Measurements from ENCODE around the gene DLX1.

Gene DLX1

DNA sequence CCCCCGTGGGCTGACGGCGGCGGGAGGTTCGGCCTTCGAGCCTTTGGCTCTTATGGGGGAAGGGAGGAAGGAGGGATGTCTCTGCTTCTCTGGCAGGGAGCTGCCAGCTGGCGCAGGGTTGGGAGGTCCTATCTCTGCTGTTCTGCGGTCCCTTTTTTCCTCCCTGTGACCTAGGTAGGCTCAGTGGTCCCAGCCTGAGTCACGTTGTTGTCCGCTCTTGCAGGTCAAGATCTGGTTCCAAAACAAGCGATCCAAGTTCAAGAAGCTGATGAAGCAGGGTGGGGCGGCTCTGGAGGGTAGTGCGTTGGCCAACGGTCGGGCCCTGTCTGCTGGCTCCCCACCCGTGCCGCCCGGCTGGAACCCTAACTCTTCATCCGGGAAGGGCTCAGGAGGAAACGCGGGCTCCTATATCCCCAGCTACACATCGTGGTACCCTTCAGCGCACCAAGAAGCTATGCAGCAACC, 2.5 kb downstream of the DLX1 start:
- DNase-seq = no peak

DNA sequence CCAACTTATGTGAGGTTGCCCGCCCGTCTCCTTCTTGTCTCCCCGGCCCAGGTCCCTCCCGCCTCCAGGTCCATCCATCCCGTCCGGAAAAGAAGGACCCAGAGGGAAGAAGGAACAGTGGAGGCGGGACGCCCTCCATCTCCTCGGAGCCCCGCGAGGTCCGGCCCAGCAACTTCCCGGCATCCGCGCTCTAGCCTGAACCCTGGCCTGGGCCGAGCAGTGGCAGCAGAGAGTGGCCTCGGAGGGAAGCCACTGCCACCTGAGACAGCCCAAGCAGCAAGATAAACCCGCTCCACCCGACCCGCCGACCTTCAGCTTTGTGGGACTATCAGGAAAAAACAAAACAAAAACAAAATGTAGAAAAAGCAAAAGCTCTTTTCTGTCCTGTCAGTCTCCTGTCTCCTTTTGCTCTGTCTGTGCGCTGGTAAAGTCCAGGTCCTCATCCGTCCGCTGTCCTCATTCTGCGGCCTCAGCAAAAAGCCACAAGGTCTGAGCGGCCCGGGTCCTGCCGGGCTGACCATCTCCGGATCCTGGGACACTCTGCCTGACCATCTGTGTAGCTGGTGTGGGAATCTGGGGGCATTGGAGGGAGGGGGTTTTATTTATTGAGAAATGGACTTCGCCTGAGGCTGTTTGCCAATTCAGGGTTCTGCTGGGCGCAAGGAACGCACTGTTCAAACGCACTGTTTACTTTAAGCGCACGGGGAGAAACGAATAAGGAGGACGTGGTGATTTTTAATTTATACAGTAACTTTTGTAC, 3.1 kb downstream of the DLX1 start:
- DNase-seq = no peak

DNA sequence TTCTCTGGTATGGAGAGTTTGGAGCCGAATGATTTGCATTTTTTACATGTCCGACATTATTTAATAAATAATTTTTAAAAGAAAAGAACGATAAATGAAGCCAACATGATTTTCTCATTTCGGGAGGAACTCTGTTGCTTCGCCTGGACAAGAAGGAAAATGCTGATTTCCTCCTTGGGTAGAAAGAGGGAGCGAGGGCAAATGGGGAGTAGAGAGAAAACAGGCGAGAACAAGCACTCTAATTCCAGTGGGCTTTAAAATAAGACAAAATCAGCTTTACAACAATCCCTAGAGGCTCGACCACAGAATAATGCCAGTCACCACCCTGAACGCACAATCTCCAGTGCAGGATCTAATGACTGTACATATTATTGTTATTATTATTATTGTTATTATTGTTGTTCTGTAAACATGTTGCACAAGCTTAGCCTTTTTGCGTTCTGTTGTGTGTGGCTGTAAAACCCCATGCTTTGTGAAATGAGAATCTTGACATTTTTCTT, 3.7 kb downstream of the DLX1 start:
- DNase-seq = no peak

DNA sequence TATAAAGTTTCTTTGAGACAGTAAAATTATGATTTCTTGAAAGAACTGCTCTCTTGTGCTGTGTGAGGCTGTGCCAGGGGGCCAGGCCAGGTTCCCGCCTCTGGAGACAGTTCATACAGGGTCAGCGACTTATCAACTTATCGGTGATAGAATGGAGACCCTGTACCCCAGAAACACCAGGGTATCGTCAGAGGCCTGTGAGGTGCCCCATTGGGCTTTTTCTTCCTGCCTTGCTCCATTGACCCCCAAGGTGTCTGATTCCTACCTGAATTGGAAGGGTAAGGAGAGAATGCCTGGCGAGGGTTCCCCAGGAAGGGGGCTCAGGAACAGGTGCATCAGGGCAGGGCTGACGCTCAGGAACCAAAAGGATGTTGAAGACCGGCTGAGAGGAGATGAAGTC, 4.3 kb downstream of the DLX1 start:
- no peak for DNase-seq

DNA sequence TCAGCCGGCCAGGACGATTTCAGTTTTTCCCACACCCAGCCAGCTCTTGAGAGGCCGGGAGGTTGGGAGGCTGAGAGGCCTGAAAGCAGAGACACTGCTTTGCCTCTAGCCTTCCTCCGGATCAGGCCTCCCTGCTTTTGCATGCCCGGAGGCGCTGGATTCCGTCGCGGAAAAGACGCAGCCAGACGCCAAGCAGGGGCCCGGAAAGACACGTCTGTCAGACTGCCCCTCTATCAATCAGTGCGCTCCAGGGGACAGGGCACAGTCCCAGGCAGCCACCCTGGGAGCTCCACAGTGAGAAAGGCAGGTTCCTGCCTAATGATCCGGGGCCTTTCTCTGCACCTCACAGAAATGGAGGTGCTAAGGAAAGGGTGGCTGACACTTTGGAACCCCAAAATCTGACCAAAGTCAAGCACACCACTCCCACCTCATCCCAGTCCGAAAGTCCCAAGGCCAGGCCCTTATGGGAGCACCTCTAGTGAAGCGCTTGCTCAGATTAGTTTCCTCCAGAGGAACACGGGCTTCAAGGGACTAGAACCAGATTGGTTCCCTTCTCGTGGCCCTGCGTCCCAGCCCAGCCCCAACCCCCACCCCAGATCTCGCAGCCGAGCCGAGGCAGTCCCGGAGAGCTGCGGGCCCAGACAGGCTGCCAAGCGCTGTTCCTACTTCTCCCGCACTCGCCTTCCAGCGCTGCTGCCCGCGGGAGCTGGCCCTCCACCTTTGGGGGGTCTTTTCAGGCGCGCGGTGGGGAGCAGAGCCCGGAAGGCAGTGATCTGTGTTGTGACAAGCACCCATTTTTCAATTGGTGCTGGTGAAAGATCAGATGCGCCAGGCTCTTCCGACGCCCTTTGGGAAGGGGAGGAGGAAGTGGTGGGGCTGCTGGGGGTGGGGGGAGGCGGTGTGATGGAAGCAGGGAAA, 5.0 kb downstream of the DLX1 start:
- DNase-seq = no peak

DNA sequence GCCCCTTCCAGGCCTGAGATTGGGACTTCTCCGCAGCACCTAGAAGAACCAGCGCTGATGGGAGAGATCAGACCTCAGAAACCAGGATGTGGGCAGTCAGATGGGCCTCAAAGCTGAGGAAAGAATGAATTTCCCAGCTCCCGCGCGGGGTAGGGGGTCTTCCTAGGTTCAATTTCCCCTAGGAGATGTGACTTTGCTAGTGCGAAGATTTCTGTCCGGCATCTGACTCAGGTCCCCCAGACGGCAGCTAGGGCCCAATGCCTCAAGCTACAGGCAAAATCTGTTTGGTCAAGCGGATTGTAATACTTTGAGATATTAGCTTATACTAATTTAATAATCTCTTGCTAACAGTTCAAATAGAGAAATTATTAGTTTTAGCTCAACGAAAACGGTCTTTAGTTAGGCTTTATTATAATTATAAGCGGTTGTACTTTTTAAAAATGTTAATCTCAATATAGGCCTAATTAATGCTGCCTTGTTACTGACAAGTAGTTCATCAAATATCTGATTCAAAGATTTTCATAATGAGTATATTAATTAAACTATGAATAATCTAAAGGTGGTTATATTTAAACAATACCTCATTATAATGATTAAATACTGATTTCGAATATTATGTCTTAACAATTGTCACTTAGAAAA, 5.8 kb downstream of the DLX1 start:
- no peak for DNase-seq

DNA sequence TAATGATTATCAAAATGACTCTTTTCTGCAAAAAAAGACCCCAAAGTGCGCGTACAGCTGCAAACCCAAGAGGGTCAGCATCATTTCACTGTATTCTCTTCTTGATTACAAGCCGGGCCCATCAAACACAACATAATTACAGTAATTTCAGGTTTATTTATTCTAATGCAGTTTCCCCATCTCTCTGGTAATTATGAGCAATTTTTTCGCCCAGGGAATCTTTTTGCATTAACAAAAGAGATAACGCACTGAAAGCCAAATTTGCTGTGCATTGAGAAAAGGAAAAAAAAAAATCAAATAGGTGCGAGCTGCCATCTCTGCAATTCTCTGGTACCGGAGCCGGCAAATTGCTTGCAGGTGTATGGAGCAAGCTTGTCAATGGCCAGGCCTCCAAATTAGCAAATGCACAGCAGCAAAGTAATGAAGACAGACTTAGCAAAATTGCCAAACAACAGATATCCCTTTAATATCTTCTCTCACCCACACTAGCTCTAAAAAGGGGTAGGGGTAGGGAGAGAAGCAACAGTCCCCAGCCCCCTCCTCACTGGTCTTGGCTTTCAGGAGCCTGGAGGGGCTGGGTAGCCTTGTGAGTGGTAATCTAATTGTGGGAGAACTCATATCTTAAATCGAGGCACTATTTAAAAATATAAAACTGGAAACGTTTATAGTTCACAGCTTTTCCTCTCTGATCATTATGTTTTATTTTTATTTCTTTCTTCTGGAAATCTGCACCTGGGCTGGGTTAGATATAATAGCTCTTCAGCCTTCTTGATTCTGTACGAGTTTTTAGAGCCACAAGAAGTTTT, 6.7 kb downstream of the DLX1 start:
- DNase-seq = no peak

DNA sequence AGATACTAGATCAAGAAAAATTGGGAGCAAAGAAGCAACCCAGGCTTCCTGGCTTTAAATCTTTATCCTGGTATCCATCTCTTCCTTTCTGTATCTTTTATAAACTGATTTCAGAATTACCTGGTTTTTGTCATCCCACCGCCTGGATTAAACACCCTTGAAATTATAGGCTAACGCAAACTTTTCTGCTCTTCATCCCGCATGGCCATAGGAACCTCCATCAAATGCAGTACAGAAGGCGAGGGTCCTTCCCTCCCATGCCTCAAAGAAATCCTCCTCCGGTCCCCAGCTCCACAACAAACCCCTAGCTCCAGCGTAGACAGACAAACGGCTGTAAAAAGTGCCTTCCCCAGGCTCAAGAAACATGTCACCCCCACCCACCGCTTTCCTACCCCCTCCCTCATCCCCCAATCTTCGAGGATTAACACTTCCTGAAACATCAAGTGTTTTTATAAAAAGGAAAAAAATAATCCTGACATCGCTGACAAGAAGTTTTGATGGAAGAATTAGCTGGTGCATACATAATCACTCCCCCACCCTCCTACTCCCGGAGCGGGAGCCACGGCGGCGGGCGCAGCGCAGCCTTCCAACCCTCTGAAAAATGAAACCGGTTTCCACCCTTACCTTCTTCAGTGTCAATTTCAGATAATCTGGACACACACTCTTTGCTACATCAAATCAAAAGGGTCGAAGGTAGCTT, 7.6 kb downstream of the DLX1 start:
- DNase-seq = no peak

DNA sequence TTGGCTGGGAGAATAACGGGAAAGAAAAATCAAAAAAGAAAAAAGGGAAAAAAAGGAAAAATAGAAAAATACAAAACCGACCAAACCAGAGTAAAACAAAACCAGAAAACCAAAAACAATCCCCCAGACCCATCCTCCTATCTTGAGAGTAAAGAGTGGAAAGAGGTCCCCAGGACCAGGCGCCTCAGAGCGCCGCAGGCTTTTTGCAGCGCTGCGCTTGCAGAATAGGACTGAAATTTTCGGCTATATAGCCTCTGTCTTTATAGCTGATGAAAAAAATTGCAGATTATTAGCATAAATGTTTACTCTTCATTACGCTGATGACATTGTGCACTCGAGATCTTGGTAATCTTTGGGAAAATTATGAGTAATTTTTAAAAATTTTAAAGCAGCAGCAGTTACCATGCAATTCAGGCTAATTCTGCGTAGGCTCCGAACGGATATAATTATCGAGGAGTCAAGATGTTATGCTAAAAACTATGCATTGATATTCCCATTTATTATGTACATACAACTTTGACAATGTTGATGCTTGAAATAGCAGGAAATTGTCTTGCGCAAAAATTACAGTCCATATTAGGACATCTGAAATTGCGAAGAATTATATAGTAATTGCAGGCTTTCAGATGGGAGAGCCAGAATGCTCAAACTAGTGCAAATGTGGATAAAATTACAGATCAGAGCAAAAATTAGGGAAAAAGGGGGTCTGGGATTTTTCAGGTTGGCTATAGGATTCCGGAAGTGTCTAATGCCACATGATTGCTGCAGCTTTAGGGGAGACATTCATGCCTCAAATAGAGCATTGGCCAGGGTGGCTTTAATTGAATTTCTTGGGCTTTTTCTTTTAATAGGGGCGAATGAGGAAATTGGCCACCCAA, 8.3 kb downstream of the DLX1 start:
- DNase-seq = no peak

DNA sequence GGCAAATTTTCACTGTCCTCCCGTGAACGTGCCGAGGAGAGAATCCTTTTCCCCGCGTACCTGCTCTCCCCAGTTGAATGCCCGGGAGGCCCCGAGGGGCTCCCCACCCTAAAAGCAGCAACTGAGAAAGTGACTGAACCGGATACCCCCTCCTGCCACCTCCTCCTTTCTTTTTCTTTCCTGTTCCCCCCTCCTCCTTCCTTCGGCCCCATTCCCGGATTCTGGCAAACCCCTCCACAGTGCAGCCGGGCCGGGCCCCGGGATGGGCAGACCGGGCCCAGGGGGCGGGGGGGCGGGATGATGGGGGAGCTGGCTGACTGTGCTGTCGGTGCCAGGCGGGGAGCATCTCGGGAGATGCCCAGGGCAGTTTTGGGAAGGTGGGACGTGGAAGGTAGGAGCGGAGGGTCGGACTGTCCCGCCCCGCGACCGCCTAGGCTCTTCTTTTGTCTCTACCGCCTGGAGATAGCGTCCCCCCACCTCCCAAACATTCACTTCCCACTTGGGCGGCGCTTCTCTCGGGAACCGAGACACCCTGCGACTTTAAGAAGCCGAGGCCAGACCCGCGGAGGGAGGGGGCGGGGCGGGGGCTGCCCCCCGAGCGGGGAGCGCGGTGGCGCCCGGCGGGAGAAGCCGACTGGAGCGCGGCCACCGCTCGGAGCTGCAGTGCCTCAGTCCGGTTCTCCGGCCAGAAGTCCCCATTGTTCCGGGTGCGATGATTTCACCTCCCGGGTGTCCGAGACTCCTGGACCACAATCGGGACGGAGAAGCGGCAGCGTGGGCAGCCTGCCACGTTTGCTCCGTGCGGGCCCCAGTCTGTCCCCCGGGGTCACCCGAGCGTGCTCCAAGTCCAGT, 9.2 kb downstream of the DLX1 start:
- DNase-seq = no peak

DNA sequence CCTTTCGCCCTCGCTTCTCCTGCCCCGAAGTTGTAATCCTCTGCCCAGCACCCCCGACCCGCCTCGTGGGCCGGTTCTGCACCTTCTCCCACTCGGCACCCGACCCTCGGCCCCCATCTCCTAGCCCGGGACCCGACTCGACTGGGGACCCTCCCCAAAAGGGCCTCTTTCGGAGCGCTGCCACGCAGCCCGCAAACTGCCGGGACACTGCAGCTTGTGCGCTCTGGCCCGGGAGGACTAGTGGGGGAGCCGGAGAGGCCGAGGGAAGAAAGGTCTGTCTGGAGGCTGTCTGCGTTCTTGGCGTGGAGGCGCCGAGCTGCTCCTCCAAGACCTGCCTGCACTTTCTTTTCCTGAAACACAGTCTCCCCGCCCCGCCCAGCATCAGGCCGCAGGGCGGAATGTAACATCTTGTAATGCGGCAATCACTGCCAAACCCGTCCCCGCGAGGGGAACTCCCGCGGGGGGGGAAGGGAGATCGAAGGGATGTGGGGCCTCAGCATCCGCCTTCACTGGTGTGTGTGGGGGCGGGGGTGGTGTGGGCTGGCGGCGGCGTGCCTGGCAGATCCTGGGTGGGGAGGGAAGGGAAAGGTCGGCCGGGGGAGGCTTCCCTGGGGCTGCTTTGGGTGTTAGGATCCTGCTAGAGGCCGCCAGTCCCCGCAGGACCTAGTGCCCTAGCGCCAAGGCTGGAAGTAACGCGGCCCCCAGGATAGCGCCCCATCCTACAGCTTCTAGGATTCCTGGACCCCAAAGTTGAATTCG, 10.0 kb downstream of the DLX1 start:
- peak; percentile 73 to 75 for DNase-seq

DNA sequence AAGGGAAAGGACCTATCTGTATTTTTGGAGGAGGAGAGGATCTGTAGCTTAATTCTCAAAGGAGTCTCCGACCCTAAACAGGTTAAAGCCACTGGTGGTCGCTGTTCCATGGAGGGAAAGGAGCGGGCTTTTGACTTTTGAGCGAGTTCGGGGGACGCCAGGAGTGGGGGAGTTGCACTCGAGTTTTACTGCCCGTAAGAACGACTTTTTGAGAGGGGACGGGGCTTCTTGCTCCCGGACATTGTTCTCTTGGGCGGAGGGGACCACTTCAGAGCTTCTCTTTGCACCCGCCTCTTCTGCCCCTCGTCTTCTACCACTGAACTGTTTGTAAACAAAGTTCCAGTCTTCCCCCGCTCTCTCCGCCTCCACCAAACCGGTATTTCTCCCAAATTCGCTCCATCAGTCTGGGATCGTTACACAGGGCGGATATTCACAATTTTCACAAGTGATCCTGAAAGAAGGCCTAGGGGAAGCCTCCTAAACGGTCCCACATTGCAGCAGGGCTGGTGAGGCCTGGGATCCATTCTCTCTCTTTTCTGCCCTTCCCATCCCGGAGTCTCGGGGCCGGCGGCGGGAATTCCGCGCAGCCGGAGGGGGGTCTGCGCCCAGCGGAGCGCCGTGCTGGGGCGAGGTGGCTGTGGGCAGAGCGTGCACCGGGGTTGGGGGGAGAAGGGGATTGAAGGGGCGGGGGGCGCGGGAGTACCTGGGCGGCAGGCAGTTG, 10.8 kb downstream of the DLX1 start:
- DNase-seq = no peak

DNA sequence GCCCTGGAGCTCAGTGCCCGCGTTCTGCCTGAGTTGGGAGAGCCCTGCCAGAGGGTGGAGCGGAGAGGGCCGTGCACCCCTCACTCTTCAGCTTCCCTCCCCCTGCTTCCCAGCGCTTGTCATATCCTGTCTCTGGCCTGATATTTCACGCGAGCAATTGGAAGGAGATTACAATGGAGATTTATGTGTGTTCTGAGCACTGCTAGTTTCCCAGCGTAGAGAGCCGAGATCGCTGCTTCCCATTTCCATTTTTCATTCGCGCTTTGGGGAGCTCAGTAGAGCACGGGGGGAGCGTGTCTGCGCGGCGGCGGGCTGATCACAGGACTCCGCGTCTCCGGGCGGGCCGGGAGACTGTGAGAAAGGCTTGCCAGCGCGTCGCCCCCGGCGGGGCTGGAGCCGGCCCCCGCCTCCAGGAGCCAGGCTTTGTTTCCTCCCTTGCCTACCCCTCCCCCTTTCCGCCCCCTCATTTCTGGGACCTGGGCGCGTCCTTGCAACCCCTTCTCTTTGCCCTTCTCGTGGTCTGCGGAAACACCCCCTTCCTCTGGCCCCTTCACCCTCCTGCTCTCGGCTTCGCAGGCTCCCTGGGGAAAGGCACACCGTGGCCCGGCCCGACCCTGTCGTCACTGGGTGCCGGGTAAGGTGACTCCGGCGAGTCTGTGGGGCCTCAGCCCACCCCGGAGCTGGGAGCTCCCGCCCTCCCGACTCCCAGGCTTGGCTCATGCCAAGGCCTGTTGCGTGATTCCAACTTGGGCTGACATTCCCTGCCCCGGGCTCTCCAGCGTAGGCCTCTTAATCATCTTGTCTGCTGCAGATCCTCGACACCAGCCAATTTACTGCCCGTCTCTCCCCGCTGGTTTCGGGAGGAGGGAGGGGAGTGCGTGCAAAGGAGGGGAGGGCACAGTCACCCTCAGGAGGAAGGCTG, 11.6 kb downstream of the DLX1 start:
- DNase-seq = no peak

DNA sequence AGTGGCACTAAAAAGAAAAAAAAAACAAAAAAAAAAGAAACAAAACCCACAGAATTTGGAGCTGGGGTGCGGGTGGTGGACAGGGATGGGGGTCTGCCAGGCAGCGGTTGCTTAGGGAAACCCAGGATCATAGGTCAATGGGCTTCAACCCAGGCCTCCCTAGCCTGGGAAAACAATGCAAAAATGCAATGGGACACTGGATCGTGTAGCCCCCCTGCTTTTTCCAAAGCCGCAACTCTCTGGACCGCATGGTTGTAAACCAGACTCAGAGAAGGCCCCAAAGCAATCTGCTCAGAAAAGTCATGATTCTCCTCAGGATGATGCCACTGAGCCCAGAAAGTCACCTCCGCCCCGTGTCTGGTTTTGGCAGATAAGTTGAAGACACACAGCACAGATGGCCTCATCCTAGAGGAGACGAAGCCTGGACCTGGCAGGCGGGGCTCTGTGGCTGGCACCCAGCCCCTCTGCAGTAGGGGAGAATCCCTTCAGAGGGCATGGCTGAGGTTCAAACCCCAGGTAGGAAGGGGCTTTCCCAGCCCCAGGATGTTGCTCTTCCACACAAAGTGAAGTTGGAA, 12.3 kb downstream of the DLX1 start:
- DNase-seq = no peak

DNA sequence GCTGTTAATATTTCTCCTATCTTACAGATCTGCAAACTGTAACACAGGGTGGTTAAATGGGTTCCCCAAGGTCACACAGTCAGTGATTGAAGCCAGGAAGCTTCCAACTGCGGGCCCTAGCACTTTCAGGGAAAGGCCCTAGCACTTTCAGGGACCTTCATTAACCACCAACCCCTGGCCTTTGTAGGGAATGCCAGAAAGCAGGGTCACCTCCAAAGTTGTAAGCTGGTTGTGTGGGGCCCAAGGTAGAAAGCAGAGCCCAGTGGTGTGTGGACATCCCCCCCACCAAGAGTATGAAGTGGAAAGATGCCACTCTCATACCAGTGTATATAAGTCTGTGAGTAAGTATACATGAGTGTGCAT, 13.0 kb downstream of the DLX1 start:
- DNase-seq = no peak

DNA sequence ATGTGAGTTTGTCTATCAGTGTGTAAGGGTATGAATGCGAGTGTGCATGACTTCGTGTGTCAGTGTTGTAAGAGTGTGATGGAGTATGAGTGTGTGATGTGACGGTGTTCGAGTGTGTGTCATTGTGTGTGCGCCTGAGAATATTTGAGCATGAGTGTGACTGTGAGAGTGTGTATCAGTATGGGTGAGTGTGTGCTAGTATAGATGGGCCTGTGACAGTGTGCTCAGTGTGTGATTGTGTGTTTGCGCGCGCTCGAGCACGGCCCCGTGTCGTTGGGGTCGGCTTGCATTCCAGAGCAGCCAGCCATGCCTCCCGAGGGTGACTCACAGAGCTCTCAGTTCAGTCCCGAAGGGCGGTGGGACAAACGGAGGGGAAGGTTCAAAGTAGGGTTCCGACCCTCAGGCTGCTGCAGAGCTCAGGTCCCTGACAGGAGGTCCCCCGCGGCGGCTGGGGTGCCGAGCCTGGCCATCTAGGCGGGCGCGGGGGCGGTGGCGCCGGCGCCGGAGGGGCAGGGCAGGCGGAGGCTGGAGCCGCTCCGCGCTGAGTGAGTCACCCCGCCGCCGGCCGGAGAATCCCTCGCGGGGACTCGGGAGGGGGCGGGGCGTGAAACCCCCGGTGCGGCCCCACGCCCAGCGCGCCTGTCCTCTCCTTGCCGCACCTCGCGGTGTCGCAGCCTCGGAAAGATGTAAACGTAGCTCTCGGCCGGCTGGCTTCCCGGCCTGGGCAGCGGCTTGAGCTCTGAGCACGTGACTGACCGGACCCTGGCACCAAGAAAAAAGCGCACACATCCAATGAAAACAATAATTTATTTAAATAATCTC, 13.6 kb downstream of the DLX1 start:
- DNase-seq = no peak
